HAP-1 (cell line): ENCODE results near the gene KIF23.

Source experiments
- DNase-seq, 2 experiments: peaks; one replicate each; pipeline ENCODE4 v3.0.0-alpha.2; 2016 to 2020; ENCODE audit warnings: low spot score in 2 of 2
- H3K27me3 ChIP-seq: fragments of 250-450 bp; sonication (Bioruptor Pico); 2 replicates; pipeline ENCODE4 v1.5.1; 2020; ENCODE audit warnings: low read depth, mild to moderate bottlenecking, moderate library complexity
- H3K36me3 ChIP-seq: fragments of 250-450 bp; sonication (Bioruptor Pico); replicated peaks from 2 replicates; pipeline ENCODE4 v1.5.1; 2020; ENCODE audit warnings: mild to moderate bottlenecking
- H3K4me1 ChIP-seq: fragments of 250-450 bp; sonication (Bioruptor Pico); 2 replicates; pipeline ENCODE4 v1.5.1; 2020; ENCODE audit warnings: mild to moderate bottlenecking
- H3K4me3 ChIP-seq: fragments of 250-450 bp; sonication (Bioruptor Pico); 2 replicates; pipeline ENCODE4 v1.5.1; 2020; ENCODE audit warnings: mild to moderate bottlenecking, moderate library complexity
- H3K9me3 ChIP-seq: fragments of 250-450 bp; sonication (Bioruptor Pico); 2 replicates; pipeline ENCODE4 v1.5.1; 2020; ENCODE audit warnings: mild to moderate bottlenecking, moderate library complexity
- in situ Hi-C: fragments of 300-500 bp; cut with MboI; formaldehyde crosslinking; loops from 3 replicates; pipeline ENCODE4 v1.14.3; 2020; ENCODE audit warnings: low sequenced_read_pairs, inconsistent platforms, mixed read lengths

KIF23 gene

GRCh38 chr15:69484837-69485236 lies 70.7 kb downstream of the KIF23 start:
- DNase-seq = no peak
- Histone ChIP-seq H3K9me3 (no peaks in the 10 kb centered on the region), H3K36me3 (no peaks in the 10 kb centered on the region), H3K4me3 (no peak overlapping the region), H3K4me1 (peaks cover 3% of the 10 kb centered on the region; the same call in 1 of the 2 replicates), H3K27me3 (no peaks in the 10 kb centered on the region)
- in situ Hi-C loops = loop anchor here (10.0 kb wide), 2 partner anchors 60 to 240 kb away; no protein-coding TSS in a partner anchor

GRCh38 chr15:69486481-69487110 lies 72.4 kb downstream of the KIF23 start:
- Histone ChIP-seq H3K9me3 (no peaks in the 10 kb centered on the region), H3K27me3 (no peaks in the 10 kb centered on the region), H3K4me3 (no peak overlapping the region), H3K36me3 (no peaks in the 10 kb centered on the region), H3K4me1 (peaks cover under 1% of the 10 kb centered on the region; the same call in 1 of the 2 replicates)
- in situ Hi-C loops = loop anchor here (10.0 kb wide), 2 partner anchors 58 to 238 kb away; no protein-coding TSS in a partner anchor
- no peak for DNase-seq

- H3K27me3 ChIP-seq = no peaks in the 10 kb centered on the region
- H3K36me3 ChIP-seq = no peaks in the 10 kb centered on the region
- H3K4me1 ChIP-seq = no peaks in the 10 kb centered on the region
- no peak for DNase-seq
- no peak overlapping the region for H3K4me3 ChIP-seq
- no peaks in the 10 kb centered on the region for H3K9me3 ChIP-seq
- in situ Hi-C loops = loop anchor here (10.0 kb wide), 2 partner anchors 56 to 236 kb away; no protein-coding TSS in a partner anchor
Measured at GRCh38 chr15:69489073-69489571, 75.0 kb downstream of the KIF23 start.

DNA sequence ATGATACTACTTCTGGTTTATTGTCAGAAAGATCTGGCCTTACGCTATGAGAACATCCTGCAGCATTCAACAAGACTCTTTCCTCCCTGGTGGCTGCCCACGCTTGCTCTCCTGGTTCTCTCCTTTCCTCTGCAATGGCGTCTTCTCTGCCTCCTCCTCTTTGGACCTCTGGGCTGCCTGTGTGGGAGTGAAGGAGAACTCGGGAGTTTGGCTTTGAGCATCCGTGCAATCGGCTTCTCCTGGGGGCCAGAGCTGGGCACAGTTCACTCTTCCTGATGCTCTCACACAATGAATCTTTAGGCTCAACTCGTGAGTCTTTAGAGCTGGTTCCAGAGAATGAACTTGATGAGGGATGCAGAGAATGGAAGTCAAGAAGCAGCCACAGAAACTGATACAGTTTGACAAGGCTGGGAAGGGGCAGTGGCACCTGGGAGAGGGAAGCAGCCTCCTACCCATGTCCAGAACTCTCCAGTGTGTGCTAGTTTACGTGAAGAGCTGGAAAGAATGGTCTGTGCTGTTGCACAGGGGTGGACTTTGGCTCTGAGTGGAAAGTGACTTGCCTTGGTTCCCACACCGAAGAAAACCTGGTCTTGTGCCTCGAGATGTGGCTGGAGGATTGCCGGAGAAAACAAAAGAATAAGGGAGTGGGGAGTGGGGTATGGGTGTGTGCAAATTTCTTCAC lies 76.3 kb downstream of the KIF23 start:
- no peaks in the 10 kb centered on the region for H3K27me3 ChIP-seq
- no peak overlapping the region for H3K4me3 ChIP-seq
- no peak for DNase-seq
- in situ Hi-C loops = no loop called here
- H3K36me3 ChIP-seq = no peaks in the 10 kb centered on the region
- H3K4me1 ChIP-seq = peaks cover under 1% of the 10 kb centered on the region; the same call in 1 of the 2 replicates
- no peaks in the 10 kb centered on the region for H3K9me3 ChIP-seq

DNA sequence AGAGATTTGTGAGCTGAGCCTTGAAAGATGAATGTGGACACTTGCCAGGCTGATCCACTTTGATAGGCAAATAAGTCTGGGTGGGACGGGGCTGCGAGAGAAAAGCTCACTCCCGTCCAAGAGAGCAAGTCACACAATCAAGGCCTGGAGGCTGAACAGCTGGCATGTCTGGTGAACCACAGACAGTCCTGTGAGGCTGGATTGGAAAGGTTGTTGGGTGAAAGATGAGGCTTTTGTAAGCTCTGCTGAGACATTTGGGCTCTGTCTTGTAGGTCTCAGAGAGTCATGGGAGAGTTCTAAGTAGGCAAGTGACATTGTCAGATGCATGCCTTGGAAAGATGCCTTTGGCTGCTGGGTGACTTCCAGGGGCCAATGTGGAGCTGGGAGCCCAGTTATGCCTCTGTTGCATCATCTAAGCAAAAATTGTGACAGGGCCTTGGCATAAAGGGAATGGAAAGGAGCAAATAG lies 76.9 kb downstream of the KIF23 start:
- Histone ChIP-seq H3K4me1 (peaks cover 6% of the 10 kb centered on the region), H3K27me3 (no peaks in the 10 kb centered on the region), H3K9me3 (no peaks in the 10 kb centered on the region), H3K4me3 (no peak overlapping the region), H3K36me3 (no peaks in the 10 kb centered on the region)
- in situ Hi-C loops = no loop called here
- no peak for DNase-seq

- no peaks in the 10 kb centered on the region for H3K36me3 ChIP-seq
- in situ Hi-C loops = no loop called here
- DNase-seq = no peak
- no peak overlapping the region for H3K4me3 ChIP-seq
- peaks cover 9% of the 10 kb centered on the region for H3K4me1 ChIP-seq
- H3K9me3 ChIP-seq = no peaks in the 10 kb centered on the region
- H3K27me3 ChIP-seq = no peaks in the 10 kb centered on the region
Measured at GRCh38 chr15:69493406-69493805, 79.3 kb downstream of the KIF23 start.

- peaks cover 9% of the 10 kb centered on the region for H3K4me1 ChIP-seq
- DNase-seq = peak; percentile 39 to 64
Measured at GRCh38 chr15:69496001-69496400, 81.9 kb downstream of the KIF23 start.

DNA sequence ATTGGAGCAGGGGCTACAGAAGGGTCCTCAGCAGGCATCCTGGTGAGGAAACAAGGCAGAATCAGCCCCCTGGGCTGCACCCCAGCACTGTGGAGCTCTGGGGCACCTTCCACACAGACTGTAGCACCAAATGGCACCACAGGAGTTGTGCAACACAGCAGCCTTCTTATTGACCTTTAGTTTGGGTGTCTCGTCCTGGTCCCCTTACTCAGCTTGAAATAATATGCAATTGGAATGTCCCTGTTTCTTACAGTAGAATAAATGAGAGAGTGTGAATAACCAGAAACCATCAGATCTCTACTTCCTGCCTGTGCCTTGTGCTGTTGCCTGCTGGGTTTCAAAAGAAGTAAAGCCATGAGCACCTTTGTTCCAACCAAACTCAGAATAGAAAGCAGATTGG lies 82.9 kb downstream of the KIF23 start:
- Histone ChIP-seq H3K36me3 (no peaks in the 10 kb centered on the region), H3K9me3 (no peaks in the 10 kb centered on the region), H3K4me1 (peaks cover 9% of the 10 kb centered on the region), H3K27me3 (no peaks in the 10 kb centered on the region), H3K4me3 (no peak overlapping the region)
- DNase-seq = peak in 1 of 2 experiments; percentile 4
- in situ Hi-C loops = no loop called here

More at GRCh38 chr15:69496001-69496400, 81.9 kb downstream of the KIF23 start:
- in situ Hi-C loops = no loop called here
- Histone ChIP-seq H3K27me3 (no peaks in the 10 kb centered on the region), H3K9me3 (no peaks in the 10 kb centered on the region), H3K36me3 (no peaks in the 10 kb centered on the region), H3K4me3 (no peak overlapping the region)

DNA sequence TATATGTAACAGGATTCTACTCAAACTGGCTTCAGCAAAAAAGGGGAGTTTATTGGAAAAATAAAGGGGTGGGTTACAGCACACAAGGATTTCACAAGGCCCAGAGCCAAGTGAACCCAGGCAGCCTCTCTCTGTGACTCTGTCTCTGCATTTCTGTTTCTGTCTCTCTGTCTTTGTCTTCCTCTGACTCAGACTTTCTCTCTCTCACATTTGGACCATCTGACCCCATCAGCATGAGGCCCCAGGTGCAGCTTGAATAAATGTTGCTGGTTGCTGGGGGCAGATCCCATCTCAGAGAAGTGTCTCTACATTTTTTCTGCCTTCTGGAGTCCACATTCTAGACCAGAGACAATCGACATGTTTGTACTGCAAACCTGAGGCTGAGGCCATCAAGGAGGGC lies 83.5 kb downstream of the KIF23 start:
- H3K4me3 ChIP-seq = no peak overlapping the region
- H3K9me3 ChIP-seq = no peaks in the 10 kb centered on the region
- in situ Hi-C loops = no loop called here
- peak in 1 of 2 experiments; percentile 4 for DNase-seq
- H3K27me3 ChIP-seq = no peaks in the 10 kb centered on the region
- peaks cover 9% of the 10 kb centered on the region for H3K4me1 ChIP-seq
- no peaks in the 10 kb centered on the region for H3K36me3 ChIP-seq
